GM23338 (cell line): Measurements from ENCODE around the gene GNAT2. TPM values are rescaled to one million over a fixed set of nuclear protein-coding genes. Genes with fewer than 3 reads are reported as not detected.

Experiments
- ATAC-seq: fragments of 200-7000 bp; cut with Tn5 transposase; 3 replicates; pipeline ENCODE4 v1.9.1; 2020
- DNase-seq: peaks from one replicate; pipeline ENCODE4 v3.0.0-alpha.2; 2015; ENCODE audit warnings: low spot score
- H2AFZ ChIP-seq: fragments of 200-600 bp; sonication (generic); 2 replicates; pipeline ENCODE4 v1.8.0; 2016; ENCODE audit warnings: antibody characterized with exemption, mild to moderate bottlenecking, moderate library complexity
- H3F3A ChIP-seq: fragments of 200-600 bp; sonication (generic); replicated peaks from 2 replicates; pipeline ENCODE4 v1.8.0; 2017; ENCODE audit warnings: antibody characterized with exemption, mixed run types, low read depth
- H3K27ac ChIP-seq: fragments of 200-600 bp; sonication (generic); 2 replicates; pipeline ENCODE4 v1.6.1; 2016; ENCODE audit warnings: low read depth
- H3K27me3 ChIP-seq: fragments of 200-600 bp; sonication (generic); 2 replicates; pipeline ENCODE4 v1.8.0; 2016; ENCODE audit warnings: mild to moderate bottlenecking, mixed run types, moderate library complexity; ENCODE audit not compliant: insufficient read depth
- H3K36me3 ChIP-seq: fragments of 200-600 bp; sonication (generic); 2 replicates; pipeline ENCODE4 v1.8.0; 2016; ENCODE audit warnings: mild to moderate bottlenecking; ENCODE audit not compliant: insufficient read depth
- H3K4me1 ChIP-seq: fragments of 200-600 bp; sonication (generic); 2 replicates; pipeline ENCODE4 v1.8.0; 2016; ENCODE audit warnings: mild to moderate bottlenecking, moderate library complexity; ENCODE audit not compliant: insufficient read depth
- H3K4me2 ChIP-seq: fragments of 200-600 bp; sonication (generic); 2 replicates; pipeline ENCODE4 v1.7.1; 2017; ENCODE audit warnings: mixed run types
- H3K4me3 ChIP-seq: fragments of 200-600 bp; sonication (generic); 2 replicates; pipeline ENCODE4 v1.6.1; 2016; ENCODE audit warnings: mixed run types
- H3K79me2 ChIP-seq: fragments of 200-600 bp; sonication (generic); replicated peaks from 2 replicates; pipeline ENCODE4 v1.8.0; 2017; ENCODE audit warnings: mild to moderate bottlenecking; ENCODE audit not compliant: insufficient read depth
- H3K9me2 ChIP-seq: fragments of 200-600 bp; sonication (generic); 2 replicates; pipeline ENCODE4 v1.8.0; 2017; ENCODE audit not compliant: insufficient read depth
- H4K20me1 ChIP-seq: fragments of 200-600 bp; sonication (generic); replicated peaks from 2 replicates; pipeline ENCODE4 v1.8.0; 2017; ENCODE audit warnings: mild to moderate bottlenecking; ENCODE audit not compliant: insufficient read depth
- H3K27ac Mint-ChIP-seq: 2 replicates; pipeline ENCODE4 v1.8.0; 2020; ENCODE audit warnings: inconsistent platforms, mild to moderate bottlenecking, moderate library complexity, mixed read lengths
- H3K27me3 Mint-ChIP-seq: 3 replicates; pipeline ENCODE4 v1.8.0; 2022; ENCODE audit warnings: low read depth, mild to moderate bottlenecking, moderate library complexity, mixed read lengths, inconsistent platforms; ENCODE audit not compliant: insufficient read depth, poor library complexity
- H3K36me3 Mint-ChIP-seq: 3 replicates; pipeline ENCODE4 v1.8.0; 2021; ENCODE audit warnings: low read depth, mild to moderate bottlenecking, inconsistent platforms, moderate library complexity, mixed read lengths
- H3K4me1 Mint-ChIP-seq: 3 replicates; pipeline ENCODE4 v1.8.0; 2020; ENCODE audit warnings: mild to moderate bottlenecking, inconsistent platforms, mixed read lengths
- H3K4me3 Mint-ChIP-seq: 3 replicates; pipeline ENCODE4 v1.8.0; 2021; ENCODE audit warnings: moderate library complexity, mild to moderate bottlenecking, inconsistent platforms, mixed read lengths
- H3K9me3 Mint-ChIP-seq: 3 replicates; pipeline ENCODE4 v1.8.0; 2020; ENCODE audit warnings: moderate library complexity, mild to moderate bottlenecking, inconsistent platforms, mixed read lengths
- EZH2 ChIP-seq: fragments of 200-600 bp; sonication (generic); IDR thresholded peaks from one replicate; pipeline ENCODE4 v1.8.0; 2017; ENCODE audit warnings: antibody characterized with exemption, mild to moderate bottlenecking, low read depth; ENCODE audit not compliant: unreplicated experiment
- EZH2phosphoT487 ChIP-seq: fragments of 200-600 bp; sonication (generic); IDR thresholded peaks from one replicate; pipeline ENCODE4 v1.8.1; 2018; ENCODE audit warnings: antibody characterized with exemption; ENCODE audit not compliant: unreplicated experiment
- ZNF114 ChIP-seq: fragments of 250-450 bp; sonication (Bioruptor Pico); IDR thresholded peaks from 2 replicates; pipeline ENCODE4 v1.5.0; 2020; ENCODE audit warnings: mild to moderate bottlenecking, moderate library complexity
- ZNF331 ChIP-seq: fragments of 250-450 bp; sonication (Bioruptor Pico); IDR thresholded peaks from 2 replicates; pipeline ENCODE4 v1.5.0; 2020; ENCODE audit warnings: low read depth, mild to moderate bottlenecking, moderate library complexity
- ZNF462 ChIP-seq: fragments of 250-450 bp; sonication (Bioruptor Pico); IDR thresholded peaks from 2 replicates; pipeline ENCODE4 v1.5.0; 2020; ENCODE audit warnings: mild to moderate bottlenecking, moderate library complexity
- polyA plus RNA-seq: library from polyadenylated mRNA; unstranded; fragments of >200 nt; fragmentation: Nextera tagmentation; extraction: Ambion mirVana; gene quantifications from 2 replicates; pipeline ENCODE4 v1.2.1, GENCODE V29; 2016
- total RNA-seq: library from RNA; depleted of rRNA; stranded (reverse); fragments of >200 nt; shearing (Covaris generic); gene quantifications from 2 replicates; pipeline ENCODE4 v1.2.3, GENCODE V29; 2014

The GNAT2 gene
- total and polyA plus RNA-seq, 2 experiments from 2014 or later, result 0.21 TPM; not detected in 1

GRCh38 chr1:109652402-109652801 is 33.0 kb upstream of the GNAT2 start (continued):
- no peak for TF ChIP-seq EZH2phosphoT487

DNA sequence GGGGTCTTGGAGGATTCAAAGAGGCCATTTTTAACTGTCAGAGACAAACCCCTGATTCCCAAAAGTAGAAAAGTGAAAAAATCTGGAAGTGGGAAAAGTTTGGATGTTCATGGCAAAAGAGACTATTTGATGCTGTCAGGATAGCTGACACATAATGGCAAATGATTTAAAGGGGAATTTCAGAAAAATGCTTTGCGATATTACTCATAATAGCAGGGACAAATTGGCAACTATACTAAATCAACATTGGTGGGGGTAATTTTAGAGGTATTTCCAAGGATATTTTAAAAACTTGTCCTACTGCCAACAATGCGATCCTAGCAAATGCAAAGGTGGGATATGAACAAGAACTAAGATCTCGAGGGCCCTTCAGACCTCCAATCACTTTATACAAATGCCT is 31.2 kb upstream of the GNAT2 start:
- H3K27me3 Mint-ChIP-seq, result peaks cover 2% of the 10 kb centered on the region
- Histone ChIP-seq H3K36me3 (no peaks in the 10 kb centered on the region), H3K79me2 (no peaks in the 10 kb centered on the region), H3K4me2 (no peak overlapping the region), H3K4me3 (no peak overlapping the region), H2AFZ (no peak overlapping the region), H3F3A (peaks cover 6% of the 10 kb centered on the region), H3K4me1 (peaks cover 10% of the 10 kb centered on the region; the same call in 1 of the 2 replicates), H3K9me2 (no peaks in the 10 kb centered on the region), H4K20me1 (no peaks in the 10 kb centered on the region; the same call in 1 of the 2 replicates), H3K27ac (no peak overlapping the region), H3K27me3 (peaks cover 18% of the 10 kb centered on the region)
- no peak for ATAC-seq
- no peak for DNase-seq
- no peak overlapping the region for H3K4me3 Mint-ChIP-seq
- no peaks in the 10 kb centered on the region for H3K36me3 Mint-ChIP-seq
- TF ChIP-seq ZNF462 (no peak), ZNF331 (no peak), ZNF114 (CRISPR knock-in tag) (no peak), EZH2 (no peak)
- no peak overlapping the region for H3K27ac Mint-ChIP-seq
- no peaks in the 10 kb centered on the region for H3K9me3 Mint-ChIP-seq
- H3K4me1 Mint-ChIP-seq, result peaks cover 9% of the 10 kb centered on the region
